Amygdala (tissue), 56 donors: ENCODE data around the gene MCIDAS.

ENCODE experiments used
- DNase-seq, 56 donors: peaks; one replicate each; lab custom pipeline; 2025; lab: John Stamatoyannopoulos, UW

The MCIDAS gene

GRCh38 chr5:55172051-55172899, 54.8 kb downstream of the MCIDAS start:
- peak in 27 of 56 donors; percentile 1 to 57 (median 11) for DNase-seq

GRCh38 chr5:55171471-55171870, 55.6 kb downstream of the MCIDAS start:
- DNase-seq = no peak
